ENCODE results near the gene ZSWIM1.

- TF ChIP-seq, protein P1, sequence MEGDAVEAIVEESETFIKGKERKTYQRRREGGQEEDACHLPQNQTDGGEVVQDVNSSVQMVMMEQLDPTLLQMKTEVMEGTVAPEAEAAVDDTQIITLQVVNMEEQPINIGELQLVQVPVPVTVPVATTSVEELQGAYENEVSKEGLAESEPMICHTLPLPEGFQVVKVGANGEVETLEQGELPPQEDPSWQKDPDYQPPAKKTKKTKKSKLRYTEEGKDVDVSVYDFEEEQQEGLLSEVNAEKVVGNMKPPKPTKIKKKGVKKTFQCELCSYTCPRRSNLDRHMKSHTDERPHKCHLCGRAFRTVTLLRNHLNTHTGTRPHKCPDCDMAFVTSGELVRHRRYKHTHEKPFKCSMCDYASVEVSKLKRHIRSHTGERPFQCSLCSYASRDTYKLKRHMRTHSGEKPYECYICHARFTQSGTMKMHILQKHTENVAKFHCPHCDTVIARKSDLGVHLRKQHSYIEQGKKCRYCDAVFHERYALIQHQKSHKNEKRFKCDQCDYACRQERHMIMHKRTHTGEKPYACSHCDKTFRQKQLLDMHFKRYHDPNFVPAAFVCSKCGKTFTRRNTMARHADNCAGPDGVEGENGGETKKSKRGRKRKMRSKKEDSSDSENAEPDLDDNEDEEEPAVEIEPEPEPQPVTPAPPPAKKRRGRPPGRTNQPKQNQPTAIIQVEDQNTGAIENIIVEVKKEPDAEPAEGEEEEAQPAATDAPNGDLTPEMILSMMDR (IDR thresholded peaks at IDR 0.05) = no peak
- no peak for TF ChIP-seq POLR2A (IDR thresholded peaks at IDR 0.05)
These were observed 44.2 kb upstream of the ZSWIM1 start for GRCh38 chr20:45836841-45837240.

Data from testis (tissue), 2 donors.